HPDE6-E6E7 (cell line): ENCODE data around the gene DHRS12.
A peak's percentile ranks its signal among the peaks of the same experiment; 100 is the strongest.
"Not testable (repeated sequence)": the region's sequence is repeated elsewhere in the genome, so short reads cannot be mapped to it uniquely, and the experiment has no call there.

Source experiments
- DNase-seq: peaks from one replicate; pipeline ENCODE4 v3.0.0; 2011; ENCODE audit warnings: missing footprints; ENCODE audit errors: extremely low spot score

DHRS12 gene

DNA sequence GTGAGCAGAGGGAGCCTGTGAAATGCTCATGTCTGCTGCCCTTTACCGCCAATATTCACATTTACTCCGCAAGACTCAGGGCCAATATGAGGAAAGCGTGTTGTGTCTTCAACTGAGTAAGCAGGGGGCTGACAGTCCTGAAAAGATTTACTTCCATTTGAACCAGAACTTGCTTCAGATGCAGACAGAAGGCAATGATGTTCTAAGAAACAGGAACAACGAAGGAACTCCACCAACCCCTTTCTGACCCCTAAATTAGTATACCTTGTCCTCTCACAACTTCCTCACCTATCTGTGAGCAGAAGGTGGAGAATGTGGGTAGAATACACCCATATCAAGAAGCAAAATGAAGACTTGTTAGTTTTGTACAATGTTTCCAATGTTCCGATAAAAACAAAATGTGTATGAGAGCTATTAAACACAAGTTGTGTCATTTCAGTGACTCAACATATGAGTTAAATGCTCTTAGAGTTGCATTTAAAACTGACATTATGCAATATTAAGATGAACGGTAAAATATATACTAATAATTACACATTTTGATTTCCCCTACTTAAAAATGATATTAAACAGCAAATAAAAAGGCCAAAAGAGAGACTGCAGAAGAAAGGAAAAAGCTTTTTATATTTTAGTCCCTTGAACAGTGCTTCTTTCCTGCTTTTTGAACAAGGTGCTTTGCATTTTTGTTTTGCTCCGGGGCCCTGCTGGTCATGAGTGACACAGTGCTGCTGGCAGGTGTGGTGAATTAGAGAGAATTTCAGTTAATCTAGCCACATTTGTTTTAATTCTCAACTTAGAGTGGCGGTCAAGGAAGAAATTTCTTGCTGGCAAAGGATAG lies 25.0 kb upstream of the DHRS12 start:
- DNase-seq, result no peak

DNA sequence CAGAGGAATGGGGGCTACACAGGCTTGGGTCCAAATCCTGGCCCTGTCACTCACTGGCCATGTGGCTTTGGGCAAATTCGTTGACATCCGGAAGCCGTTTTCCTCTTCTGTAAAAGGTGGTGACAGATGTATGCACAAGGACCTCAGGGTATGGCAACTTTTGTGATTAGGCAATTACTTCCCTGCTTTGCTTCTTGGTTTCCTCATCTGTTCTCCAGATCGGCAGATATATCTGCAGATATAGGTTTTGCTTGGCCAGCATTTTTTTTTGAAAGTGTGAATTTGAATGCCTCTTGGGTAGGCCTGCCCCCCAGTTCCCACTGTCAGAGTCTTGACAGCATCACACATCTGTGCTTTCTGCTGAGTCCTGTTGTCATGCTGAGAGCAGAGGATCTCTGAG lies 23.3 kb upstream of the DHRS12 start:
- no peak for DNase-seq

GRCh38 chr13:51826606-51827005 lies 22.6 kb upstream of the DHRS12 start:
- no peak for DNase-seq

DNA sequence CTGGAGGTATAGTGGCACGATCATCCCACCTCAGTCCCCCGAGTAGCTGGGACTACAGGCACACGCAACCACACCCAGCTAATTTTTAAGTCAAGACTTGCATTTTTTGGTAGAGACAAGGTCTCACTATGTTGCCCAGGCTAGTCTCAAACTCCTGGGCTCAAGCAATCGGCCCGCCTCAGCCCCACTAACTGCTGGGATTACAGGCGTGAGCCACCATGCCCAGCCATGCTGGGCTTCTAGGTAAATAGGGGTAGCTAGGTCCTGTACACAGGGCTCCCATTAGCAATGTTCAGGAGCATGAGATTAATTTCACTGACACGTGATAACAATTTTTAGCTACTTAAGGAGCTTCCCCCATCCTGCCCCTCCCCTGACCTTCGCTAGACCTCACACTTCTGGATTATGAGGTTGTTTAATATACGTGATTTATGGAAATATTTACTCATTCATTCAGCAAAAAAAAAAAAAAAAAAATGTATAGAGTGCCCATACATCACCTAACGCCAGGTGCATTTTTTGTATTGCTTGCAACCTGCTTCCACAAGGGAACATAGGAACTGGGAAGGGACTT lies 21.8 kb upstream of the DHRS12 start:
- DNase-seq, result no peak

DNA sequence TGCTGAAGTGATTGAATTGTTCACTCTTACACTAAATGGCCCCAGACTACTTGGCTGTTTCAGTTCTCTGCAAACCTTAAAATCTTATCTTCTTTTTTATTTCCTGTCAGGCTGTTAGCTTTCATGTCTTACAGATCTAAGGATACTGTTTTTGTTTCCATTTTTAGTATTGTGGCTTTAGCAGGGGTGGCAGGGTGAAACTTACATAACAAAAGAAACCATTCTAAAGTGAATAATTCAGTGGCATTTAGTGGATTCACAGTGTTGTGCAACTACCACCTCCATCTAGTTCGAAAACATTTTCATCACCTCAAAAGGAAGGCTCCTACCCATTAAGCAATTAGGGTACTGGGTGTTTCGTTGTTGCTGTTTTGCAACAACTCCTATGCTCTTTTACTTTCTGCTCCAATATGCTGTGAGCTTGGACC lies 21.2 kb upstream of the DHRS12 start:
- DNase-seq, result no peak

DNA sequence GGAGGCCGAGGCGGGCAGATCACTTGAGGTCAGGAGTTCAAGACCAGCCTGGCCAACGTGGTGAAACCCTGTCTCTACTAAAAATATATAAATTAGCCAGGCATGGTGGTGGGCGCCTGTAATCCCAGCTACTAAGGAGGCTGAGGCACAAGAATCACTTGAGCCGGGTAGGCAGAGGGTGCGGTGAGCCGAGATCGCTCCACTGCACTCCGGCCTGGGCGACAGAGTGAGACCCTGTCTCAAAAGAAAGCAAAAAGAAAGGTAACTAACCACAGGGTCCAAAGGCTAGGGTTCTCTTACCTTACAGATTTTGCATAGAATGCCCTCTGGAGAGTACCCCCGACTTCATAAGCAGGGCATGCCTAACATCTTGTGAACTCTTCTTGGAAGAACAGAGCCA lies 20.7 kb upstream of the DHRS12 start:
- not testable (repeated sequence) for DNase-seq

- DNase-seq, result no peak
These were observed 19.9 kb upstream of the DHRS12 start for GRCh38 chr13:51823863-51824262.

- DNase-seq, result no peak
These were observed 19.4 kb upstream of the DHRS12 start for GRCh38 chr13:51823359-51823758.

DNA sequence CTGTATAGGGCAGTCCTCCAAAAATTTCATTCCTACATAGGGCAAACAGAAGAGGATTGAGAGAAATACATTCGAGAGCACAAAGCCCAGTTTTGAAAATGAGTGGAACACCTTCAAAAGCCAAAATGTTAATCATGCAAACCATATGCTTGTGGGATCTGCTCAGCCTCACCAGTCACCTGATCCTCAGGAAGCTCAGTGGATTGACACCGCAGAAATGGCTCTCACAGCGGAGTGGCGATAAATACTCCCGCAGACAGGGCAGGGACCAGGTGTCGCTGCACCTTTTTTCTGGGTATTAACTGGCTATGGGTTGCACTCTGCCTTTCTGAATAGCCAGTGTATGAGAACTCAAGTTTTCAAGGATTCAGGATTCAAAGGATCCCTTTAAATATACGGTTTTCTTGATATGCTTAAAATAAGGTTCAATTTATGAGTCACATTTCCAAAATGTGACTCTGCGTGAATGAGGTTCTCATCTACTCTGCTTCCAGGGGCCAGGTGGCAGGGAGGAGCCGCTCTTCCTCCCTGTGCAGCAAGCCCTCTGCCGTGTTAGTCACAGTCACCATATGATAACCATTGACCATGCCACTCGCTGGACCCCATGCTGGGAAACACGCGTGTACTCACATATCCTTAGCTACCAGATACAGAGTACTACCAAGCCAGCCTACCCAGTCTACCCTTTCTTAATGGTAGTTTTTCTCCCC lies 18.3 kb upstream of the DHRS12 start:
- DNase-seq, result no peak

- DNase-seq, result no peak
These were observed 17.6 kb upstream of the DHRS12 start for GRCh38 chr13:51821606-51822005.

- DNase-seq, result no peak
These were observed 16.1 kb upstream of the DHRS12 start for GRCh38 chr13:51820016-51820597.

DNA sequence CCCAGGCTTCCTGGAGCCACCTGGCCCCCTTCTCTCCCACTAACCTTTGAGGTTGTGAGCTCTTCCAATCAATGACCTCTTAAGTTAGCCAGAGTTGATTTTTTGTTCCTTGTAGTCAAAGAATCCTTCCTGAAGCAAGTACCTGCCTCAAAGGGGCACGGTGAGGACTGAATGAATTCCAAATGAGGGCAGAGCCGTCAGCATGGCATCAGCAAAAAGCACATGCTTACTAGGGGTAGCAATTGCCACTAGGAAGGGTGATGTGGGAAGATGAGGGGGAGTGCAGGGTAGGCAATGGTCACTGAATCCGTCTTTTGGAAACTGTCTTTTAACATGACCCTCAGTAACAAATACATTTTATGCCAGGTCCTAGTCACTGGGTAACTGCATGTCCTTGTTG lies 15.6 kb upstream of the DHRS12 start:
- no peak for DNase-seq

DNA sequence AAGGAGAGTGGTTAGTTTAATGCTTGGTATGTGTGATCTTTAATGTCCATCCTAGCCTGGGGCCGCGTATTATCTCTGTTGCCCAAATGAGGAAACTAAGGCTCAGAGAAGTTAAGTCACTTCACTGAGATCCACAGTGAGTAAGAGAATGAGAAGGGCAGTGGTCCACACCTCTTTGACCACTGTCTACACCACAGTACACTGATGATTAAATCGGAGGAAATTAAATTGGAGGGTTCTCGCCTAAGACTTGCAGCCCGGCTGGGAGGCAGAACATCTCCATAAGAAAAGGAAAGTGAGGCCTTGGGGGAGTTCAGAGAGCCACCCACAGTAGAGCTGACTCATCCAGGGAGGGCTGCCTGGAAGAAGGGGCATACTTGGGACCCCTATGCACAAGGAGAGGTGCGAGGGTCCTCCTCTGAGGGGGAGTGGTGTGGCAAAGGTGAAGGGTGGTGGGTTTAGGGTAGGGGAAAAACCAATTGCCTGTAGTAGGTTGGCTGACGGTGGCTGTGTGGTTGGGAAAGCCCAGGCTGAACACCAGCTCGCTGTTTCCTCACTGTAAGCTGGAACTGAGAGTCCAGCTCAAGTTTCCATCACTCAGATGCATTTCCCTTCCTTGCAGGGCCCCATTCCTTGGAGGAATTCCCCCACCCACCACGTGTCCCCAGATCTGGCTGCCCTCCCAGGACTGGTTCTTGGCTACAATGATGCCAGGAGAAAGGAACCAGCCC lies 15.0 kb upstream of the DHRS12 start:
- no peak for DNase-seq

GRCh38 chr13:51818276-51818675 lies 14.3 kb upstream of the DHRS12 start:
- no peak for DNase-seq

GRCh38 chr13:51817717-51818116 lies 13.8 kb upstream of the DHRS12 start:
- DNase-seq, result no peak

DNA sequence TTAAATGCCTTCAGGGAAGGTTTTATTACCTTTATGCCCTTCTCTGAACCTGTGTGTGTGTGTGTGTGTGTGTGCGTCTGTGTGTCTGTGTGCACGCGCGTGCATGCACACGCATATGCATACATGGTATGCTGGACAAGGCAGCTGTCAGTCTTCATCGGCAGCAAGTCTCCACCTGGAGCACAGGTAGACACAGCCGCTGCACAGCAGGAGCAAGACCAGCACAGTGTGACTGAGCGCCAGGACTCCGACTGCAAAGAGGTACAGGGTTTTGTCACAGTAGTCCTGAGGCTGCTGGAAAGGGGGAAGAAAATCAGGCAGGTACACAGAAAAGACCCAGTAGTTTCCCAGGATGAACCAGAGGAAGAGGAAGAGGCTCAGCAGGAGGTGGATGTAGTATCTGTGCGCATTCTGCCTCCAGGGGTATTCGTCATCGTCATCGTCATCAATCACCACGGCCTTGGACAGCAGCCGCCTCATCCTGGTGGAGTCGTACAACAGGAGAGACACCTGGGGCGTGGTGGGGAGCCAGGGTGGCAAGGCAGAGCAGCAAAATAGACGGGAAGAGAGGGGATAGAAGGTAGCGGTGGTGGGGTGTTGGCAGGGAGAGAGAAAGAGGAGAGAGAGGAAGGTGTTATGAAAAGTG lies 12.8 kb upstream of the DHRS12 start:
- peak; percentile 41 for DNase-seq

- DNase-seq, result no peak
These were observed 11.9 kb upstream of the DHRS12 start for GRCh38 chr13:51815848-51816247.

DNA sequence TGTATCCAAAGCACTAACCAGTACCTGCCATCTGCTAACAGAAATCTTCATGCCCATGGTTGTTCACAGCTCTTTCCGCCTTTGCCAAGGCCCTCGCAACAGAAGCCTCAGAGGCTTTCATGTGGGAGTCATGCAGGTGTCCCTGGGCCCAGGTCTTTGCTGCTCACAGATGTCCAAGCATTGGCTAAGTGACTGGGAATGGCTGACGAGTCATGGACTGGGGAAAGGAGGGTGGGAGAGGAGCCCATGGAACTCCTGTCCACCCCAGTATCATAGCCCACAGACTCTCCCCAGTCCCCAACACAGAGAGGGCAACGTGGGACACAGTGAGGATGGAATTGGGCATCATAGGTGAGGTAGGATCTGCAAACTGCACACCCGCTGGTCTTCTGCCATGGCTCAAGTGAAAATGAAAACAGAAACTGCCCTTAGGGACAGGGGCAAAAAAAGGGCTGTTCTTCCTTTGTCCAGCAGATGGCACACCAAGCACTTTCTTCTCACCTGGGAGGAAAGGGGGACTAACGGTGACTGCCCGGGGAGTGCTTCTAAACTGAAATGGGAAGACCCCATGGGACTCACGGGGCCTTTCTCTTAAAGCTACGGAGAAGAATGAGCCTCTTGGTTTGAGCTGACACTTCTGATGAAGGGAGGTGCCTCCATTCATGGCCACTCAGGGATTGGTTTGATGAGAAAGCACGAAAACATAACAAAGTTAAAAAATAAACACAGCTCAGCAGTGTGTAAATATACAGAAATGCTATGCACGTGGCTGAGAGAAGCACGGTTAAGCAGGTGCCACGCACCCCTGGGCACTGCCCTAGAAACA lies 11.1 kb upstream of the DHRS12 start:
- DNase-seq, result peak; percentile 20

GRCh38 chr13:51814071-51814470 lies 10.1 kb upstream of the DHRS12 start:
- DNase-seq, result no peak

- DNase-seq, result no peak
These were observed 8.0 kb upstream of the DHRS12 start for GRCh38 chr13:51811920-51812451.
